Neural progenitor cell (in vitro differentiated cells): Measurements from ENCODE around the gene ZNF621.

Experiments used
- EZH2 ChIP-seq: fragments of 200-600 bp; sonication (generic); IDR thresholded peaks from 2 replicates; pipeline ENCODE4 v1.6.1; 2017; ENCODE audit warnings: antibody characterized with exemption, mild to moderate bottlenecking, moderate library complexity
- EZH2phosphoT487 ChIP-seq: fragments of 200-600 bp; sonication (generic); IDR thresholded peaks from 2 replicates; pipeline ENCODE4 v1.6.1; 2017; ENCODE audit warnings: antibody characterized with exemption
- TF ChIP-seq, protein P1 (sequence below): fragments of 200-600 bp; sonication (generic); IDR thresholded peaks from 2 replicates; pipeline ENCODE4 v1.5.1; 2017; ENCODE audit warnings: antibody characterized with exemption, mild to moderate bottlenecking

DNA sequence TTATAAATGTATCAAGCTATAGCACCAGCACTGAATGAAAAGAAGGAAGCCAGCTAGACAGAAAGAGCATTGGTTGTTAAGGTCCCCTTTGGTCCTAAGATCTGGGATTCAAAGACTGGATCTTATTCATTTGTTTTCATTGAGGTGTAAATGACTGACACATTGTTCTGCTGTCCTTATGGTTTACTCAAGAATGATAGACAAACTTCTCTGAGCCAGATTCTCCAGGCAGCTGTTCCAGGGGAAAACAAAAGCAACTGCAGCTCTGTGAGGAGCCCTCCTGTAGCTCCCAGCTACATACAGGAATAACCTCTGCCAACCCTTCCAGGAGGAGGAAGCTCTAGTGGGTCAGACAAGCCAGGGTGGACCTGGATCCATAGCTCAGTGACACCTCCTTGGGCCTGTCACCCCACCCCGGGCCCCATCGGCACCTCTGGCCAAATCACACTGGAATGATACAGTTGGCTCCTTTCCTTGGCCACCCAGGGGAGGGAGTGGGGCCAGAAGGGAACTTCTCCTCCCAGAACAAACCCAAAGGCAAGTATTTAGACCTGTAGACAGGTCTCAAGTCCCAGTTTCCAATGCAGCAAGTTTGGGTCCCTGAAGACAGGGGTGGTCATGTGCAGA lies 57.8 kb downstream of the ZNF621 start:
- TF ChIP-seq EZH2phosphoT487 (no peak), EZH2 (no peak)
- TF ChIP-seq, protein P1, sequence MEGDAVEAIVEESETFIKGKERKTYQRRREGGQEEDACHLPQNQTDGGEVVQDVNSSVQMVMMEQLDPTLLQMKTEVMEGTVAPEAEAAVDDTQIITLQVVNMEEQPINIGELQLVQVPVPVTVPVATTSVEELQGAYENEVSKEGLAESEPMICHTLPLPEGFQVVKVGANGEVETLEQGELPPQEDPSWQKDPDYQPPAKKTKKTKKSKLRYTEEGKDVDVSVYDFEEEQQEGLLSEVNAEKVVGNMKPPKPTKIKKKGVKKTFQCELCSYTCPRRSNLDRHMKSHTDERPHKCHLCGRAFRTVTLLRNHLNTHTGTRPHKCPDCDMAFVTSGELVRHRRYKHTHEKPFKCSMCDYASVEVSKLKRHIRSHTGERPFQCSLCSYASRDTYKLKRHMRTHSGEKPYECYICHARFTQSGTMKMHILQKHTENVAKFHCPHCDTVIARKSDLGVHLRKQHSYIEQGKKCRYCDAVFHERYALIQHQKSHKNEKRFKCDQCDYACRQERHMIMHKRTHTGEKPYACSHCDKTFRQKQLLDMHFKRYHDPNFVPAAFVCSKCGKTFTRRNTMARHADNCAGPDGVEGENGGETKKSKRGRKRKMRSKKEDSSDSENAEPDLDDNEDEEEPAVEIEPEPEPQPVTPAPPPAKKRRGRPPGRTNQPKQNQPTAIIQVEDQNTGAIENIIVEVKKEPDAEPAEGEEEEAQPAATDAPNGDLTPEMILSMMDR: no peak
